H1 (cell line): Measurements from ENCODE around the gene ZMIZ1. TPM values are rescaled to one million over a fixed set of nuclear protein-coding genes. Genes with fewer than 3 reads are reported as not detected.

ENCODE experiments used
- CTCF ChIA-PET: fragments of 300-600 bp; sonication (Branson Sonifier 250); formaldehyde crosslinking; loops from one replicate; lab custom pipeline; 2021; ENCODE audit not compliant: partially characterized antibody; lab: Charles Lee
- POLR2A ChIA-PET: fragments of 300-600 bp; sonication (Branson Sonifier 250); formaldehyde crosslinking; loops from one replicate; lab custom pipeline; 2021; ENCODE audit warnings: inconsistent platforms; ENCODE audit not compliant: partially characterized antibody; lab: Charles Lee
- DNase-seq, 2 experiments: peaks; one replicate each; pipeline versions ENCODE4 v3.0.0 to v3.0.0-alpha.2; 2010 to 2022; ENCODE audit warnings: low spot score in 2 of 2, low read depth in 1 of 2, mixed read lengths in 1 of 2
- FAIRE-seq: peaks from 2 replicates; lab custom pipeline; 2011; peaks lifted over from hg19 to GRCh38; lab: Jason Lieb, UNC
- H2AFZ ChIP-seq: 2 replicates; pipeline ENCODE4 v1.8.1; 2012; ENCODE audit warnings: low read length, inconsistent platforms
- H2AK5ac ChIP-seq: 2 replicates; pipeline ENCODE4 v1.6.1; 2013; ENCODE audit warnings: low read depth, low read length
- H2BK120ac ChIP-seq: replicated peaks from 2 replicates; pipeline ENCODE3; 2013; ENCODE audit warnings: low read depth, low read length, inconsistent platforms
- H2BK12ac ChIP-seq: 2 replicates; pipeline ENCODE4 v1.6.1; 2013; ENCODE audit warnings: low read depth, low read length
- H2BK15ac ChIP-seq: 2 replicates; pipeline ENCODE4 v1.6.1; 2013; ENCODE audit warnings: low read length
- H2BK20ac ChIP-seq: 2 replicates; pipeline ENCODE4 v1.6.1; 2013; ENCODE audit warnings: low read length
- H2BK5ac ChIP-seq: 2 replicates; pipeline ENCODE4 v1.6.1; 2013; ENCODE audit warnings: low read depth, low read length
- H3K14ac ChIP-seq: 2 replicates; pipeline ENCODE4 v1.6.1; 2013; ENCODE audit warnings: inconsistent platforms; ENCODE audit not compliant: insufficient read length
- H3K18ac ChIP-seq: 2 replicates; pipeline ENCODE4 v1.6.1; 2013; ENCODE audit warnings: low read length; ENCODE audit errors: extremely low read depth
- H3K23ac ChIP-seq: 2 replicates; pipeline ENCODE4 v1.6.1; 2013; ENCODE audit warnings: inconsistent platforms; ENCODE audit not compliant: insufficient read length
- H3K23me2 ChIP-seq: 2 replicates; pipeline ENCODE4 v1.6.1; 2013; ENCODE audit warnings: low read depth, low read length
- H3K27ac ChIP-seq: 2 replicates; pipeline ENCODE4 v1.6.1; 2011; ENCODE audit warnings: low read depth, low read length, inconsistent platforms
- H3K27me3 ChIP-seq, 4 experiments: replicated peaks in 1 of 4; 1 replicate in 1 of 4; 2 replicates in 3 of 4; pipeline versions ENCODE4 v1.6.1 to v1.8.1; 2011 to 2013; ENCODE audit warnings: low read length in 3 of 4, mild to moderate bottlenecking in 3 of 4, inconsistent platforms in 2 of 4, mixed read lengths in 2 of 4, moderate library complexity in 1 of 4; ENCODE audit not compliant: control insufficient read depth in 3 of 4, insufficient read depth in 3 of 4; ENCODE audit errors: extremely low read depth in 1 of 4
- H3K36me3 ChIP-seq, 4 experiments: 2 replicates each; pipeline versions ENCODE4 v1.6.1 to v1.8.1; 2011 to 2013; ENCODE audit warnings: mild to moderate bottlenecking in 4 of 4, low read length in 3 of 4, moderate library complexity in 2 of 4, control low read depth in 1 of 4, inconsistent platforms in 1 of 4; ENCODE audit not compliant: insufficient read depth in 4 of 4, control insufficient read depth in 2 of 4
- H3K4ac ChIP-seq: replicated peaks from 2 replicates; pipeline ENCODE3; 2013; ENCODE audit warnings: low read length, low read depth, mixed read lengths, inconsistent platforms; ENCODE audit not compliant: insufficient read length
- H3K4me1 ChIP-seq, 4 experiments: replicated peaks in 1 of 4; 1 replicate in 1 of 4; 2 replicates in 3 of 4; pipeline versions ENCODE4 v1.6.1 to v1.8.1; 2011 to 2013; ENCODE audit warnings: low read length in 3 of 4, inconsistent platforms in 2 of 4, mixed read lengths in 1 of 4; ENCODE audit not compliant: insufficient read depth in 4 of 4, control insufficient read depth in 3 of 4
- H3K4me2 ChIP-seq, 2 experiments: 2 replicates each; pipeline versions ENCODE4 v1.6.1 to v1.8.1; 2011 to 2013; ENCODE audit warnings: low read depth in 2 of 2, low read length in 2 of 2, control low read depth in 1 of 2, inconsistent platforms in 1 of 2, mild to moderate bottlenecking in 1 of 2; ENCODE audit not compliant: insufficient read depth in 1 of 2
- H3K4me3 ChIP-seq, 4 experiments: fragments of 200-600, 300-600 bp in 1 of 4; sonication (generic), shearing (Covaris generic), sonication (Bioruptor Twin) in 1 of 4; 2 replicates each; pipeline versions ENCODE4 v1.5.1 to v1.8.1; 2011 to 2016; ENCODE audit warnings: low read length in 4 of 4, low read depth in 3 of 4, control low read depth in 2 of 4, inconsistent platforms in 2 of 4, mild to moderate bottlenecking in 2 of 4, mixed read lengths in 1 of 4, moderate library complexity in 1 of 4; ENCODE audit not compliant: insufficient read depth in 2 of 4; ENCODE audit errors: extremely low read depth in 1 of 4
- H3K56ac ChIP-seq: replicated peaks from 2 replicates; pipeline ENCODE3; 2013; ENCODE audit warnings: low read depth, mild to moderate bottlenecking, mixed read lengths, low read length, inconsistent platforms; ENCODE audit not compliant: insufficient read length
- H3K79me1 ChIP-seq: 2 replicates; pipeline ENCODE4 v1.6.1; 2013; ENCODE audit warnings: low read depth, low read length, control low read depth
- H3K79me2 ChIP-seq, 2 experiments: 2 replicates each; pipeline versions ENCODE4 v1.6.1 to v1.8.1; 2012 to 2013; ENCODE audit warnings: low read length in 2 of 2, mild to moderate bottlenecking in 2 of 2, inconsistent platforms in 1 of 2; ENCODE audit not compliant: insufficient read depth in 2 of 2, control insufficient read depth in 1 of 2
- H3K9ac ChIP-seq, 4 experiments: replicated peaks in 1 of 4; 1 replicate in 1 of 4; 2 replicates in 3 of 4; pipeline versions ENCODE4 v1.6.1 to v1.8.1; 2011 to 2013; ENCODE audit warnings: low read depth in 3 of 4, low read length in 3 of 4, control low read depth in 2 of 4, mild to moderate bottlenecking in 2 of 4, moderate library complexity in 2 of 4, inconsistent platforms in 1 of 4; ENCODE audit errors: extremely low read depth in 1 of 4
- H3K9me3 ChIP-seq, 2 experiments: 2 replicates each; pipeline versions ENCODE4 v1.6.1 to v1.8.1; 2012 to 2013; ENCODE audit warnings: mild to moderate bottlenecking in 2 of 2, moderate library complexity in 2 of 2, control low read depth in 1 of 2, inconsistent platforms in 1 of 2, low read depth in 1 of 2, low read length in 1 of 2, mixed read lengths in 1 of 2; ENCODE audit not compliant: insufficient read depth in 2 of 2
- H4K20me1 ChIP-seq, 2 experiments: replicated peaks in 1 of 2; 2 replicates each; pipeline versions ENCODE3 to v1.8.1; 2011 to 2013; ENCODE audit warnings: inconsistent platforms in 2 of 2, low read length in 2 of 2, mild to moderate bottlenecking in 1 of 2; ENCODE audit not compliant: insufficient read depth in 2 of 2, control insufficient read depth in 1 of 2
- H4K5ac ChIP-seq: 2 replicates; pipeline ENCODE4 v1.6.1; 2013; ENCODE audit warnings: low read length, low read depth, mixed read lengths, inconsistent platforms; ENCODE audit not compliant: insufficient read length
- H4K8ac ChIP-seq: 2 replicates; pipeline ENCODE4 v1.8.0; 2013; ENCODE audit warnings: mild to moderate bottlenecking, moderate library complexity, low read length, inconsistent platforms; ENCODE audit not compliant: insufficient read depth; ENCODE audit errors: extremely low read depth
- H4K91ac ChIP-seq: replicated peaks from 2 replicates; pipeline ENCODE3; 2013; ENCODE audit warnings: low read length, mixed read lengths, inconsistent platforms; ENCODE audit not compliant: insufficient read length
- CHD2 ChIP-seq: IDR thresholded peaks from 2 replicates; pipeline ENCODE4 v1.6.1; 2012; ENCODE audit warnings: low read length, improper control_type of control experiment
- GABPA ChIP-seq: IDR thresholded peaks from 2 replicates; pipeline ENCODE4 v1.6.1; 2011; ENCODE audit warnings: mild to moderate bottlenecking, low read length, moderate library complexity, borderline replicate concordance; ENCODE audit not compliant: insufficient read depth
- PHF8 ChIP-seq: fragments of 200-600 bp; sonication (generic); conservative IDR thresholded peaks from 2 replicates; pipeline ENCODE4 v1.7.1; 2012; ENCODE audit warnings: low read depth, mild to moderate bottlenecking, inconsistent platforms, low read length, moderate library complexity
- POLR2A ChIP-seq, 2 experiments: IDR thresholded peaks; 1 replicate in 1 of 2; 2 replicates in 1 of 2; pipeline ENCODE4 v1.6.1; 2011; ENCODE audit warnings: low read depth in 2 of 2, low read length in 2 of 2, mild to moderate bottlenecking in 2 of 2; ENCODE audit errors: control extremely low read depth in 1 of 2
- POLR2AphosphoS5 ChIP-seq: IDR thresholded peaks from 2 replicates; pipeline ENCODE4 v1.6.1; 2011; ENCODE audit warnings: low read depth, low read length
- SIN3A ChIP-seq, 2 experiments: IDR thresholded peaks in 1 of 2; conservative IDR thresholded peaks in 1 of 2; 2 replicates each; pipeline ENCODE4 v1.6.1; 2011 to 2012; ENCODE audit warnings: low read length in 2 of 2, improper control_type of control experiment in 1 of 2, low read depth in 1 of 2, mild to moderate bottlenecking in 1 of 2
- SIRT6 ChIP-seq: IDR thresholded peaks from one replicate; pipeline ENCODE4 v1.7.1; 2012; ENCODE audit warnings: low read length, inconsistent platforms
- TAF1 ChIP-seq: IDR thresholded peaks from 2 replicates; pipeline ENCODE4 v1.6.1; 2011; ENCODE audit warnings: mild to moderate bottlenecking, low read depth, low read length
- WGBS, 2 experiments: shearing (Covaris generic) in 1 of 2; methylation state at CpG; one replicate each; pipeline versions ENCODE4 v1.1.6 to v1.1.7; 2013 to 2015; ENCODE audit warnings: low lambda C conversion rate in 2 of 2, mixed read lengths in 2 of 2, inconsistent platforms in 1 of 2, low coverage in 1 of 2, missing lambda C conversion rate in 1 of 2; ENCODE audit not compliant: insufficient replicate concordance in 2 of 2, insufficient coverage in 1 of 2, insufficient read length in 1 of 2; ENCODE audit errors: extremely low coverage in 1 of 2, missing lambda C conversion rate in 1 of 2; 5-methylcytosine and 5-hydroxymethylcytosine counted together
- polyA plus RNA-seq, 7 experiments: library from polyadenylated mRNA; depleted of rRNA in 3 of 7; stranded (reverse) in 5 of 7; unstranded in 2 of 7; fragments of >200 nt in 5 of 7; fragments of 200-250 nt in 2 of 7; gene quantifications; 1 replicate in 5 of 7; 2 replicates in 1 of 7; 4 replicates in 1 of 7; pipeline versions ENCODE4 v1.2.1 to v1.2.3, GENCODE V29; 2011 to 2013; ENCODE audit warnings: missing spikeins in 2 of 7, mixed read lengths in 2 of 7
- total RNA-seq: library from RNA; stranded (reverse); fragmentation: NEBNext Ultra II Directional; extraction: Animal tissue kit (Norgen Biotek cat#: 25700); gene quantifications from 2 replicates; pipeline ENCODE4 v1.2.1, GENCODE V29; 2021
- TF ChIP-seq, protein P1 (sequence below): IDR thresholded peaks from 2 replicates; pipeline ENCODE4 v1.6.1; 2012; ENCODE audit warnings: inconsistent platforms
- TF ChIP-seq, protein P2 (sequence below): IDR thresholded peaks from 2 replicates; pipeline ENCODE4 v1.6.1; 2012; ENCODE audit warnings: inconsistent platforms

Gene ZMIZ1
- total and polyA plus RNA-seq, 2 of the 8 experiments (the other 6 are each of a cell fraction or from before 2014, with no cell fraction given) = 8.1 to 28.0 TPM

DNA sequence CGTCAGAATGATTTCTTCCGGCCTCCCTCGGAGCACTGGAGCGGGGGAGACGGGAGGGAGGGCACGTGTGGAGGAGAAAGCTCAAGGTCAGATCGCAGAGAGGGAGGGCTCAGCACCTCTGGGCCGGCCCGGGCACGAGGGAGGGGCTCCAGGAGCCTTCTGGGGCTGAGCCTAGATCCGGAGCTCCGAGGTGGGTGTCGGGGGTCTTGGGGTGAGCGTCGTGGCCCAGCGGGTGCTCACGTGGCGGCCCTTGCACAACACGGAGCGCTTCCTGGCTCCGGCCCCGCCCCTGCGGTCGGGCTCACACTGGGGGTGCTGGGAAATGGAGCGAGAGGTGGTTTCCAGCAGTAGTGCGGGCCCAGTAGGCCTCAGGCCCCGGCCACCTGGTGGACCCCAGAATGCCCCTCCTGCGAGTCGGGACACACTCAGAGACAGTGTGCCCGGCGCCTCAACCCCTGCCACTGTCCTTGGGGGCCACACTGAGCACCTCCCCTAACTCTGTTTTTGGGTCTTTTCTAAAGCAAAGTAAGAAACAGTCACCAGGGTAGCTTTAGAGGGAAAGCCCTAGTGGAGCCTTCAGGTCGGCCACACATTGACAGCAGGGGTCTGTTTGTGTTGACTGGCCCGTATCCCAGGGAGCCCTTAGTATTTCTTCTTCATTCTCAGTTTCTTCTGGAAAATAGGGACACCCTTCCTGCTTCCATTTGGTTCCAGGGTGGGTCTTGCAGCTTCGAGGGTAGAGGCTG lies 279.3 kb downstream of the ZMIZ1 start:
- H3K9ac ChIP-seq = peak overlapping the region; percentile 21 to 66 (median 48); a peak in 6 of 7 replicates
- TF ChIP-seq POLR2A (IDR thresholded peaks at IDR 0.05; ENCODE audit: control extremely low read depth in 1 of 2, low read depth in 2 of 2, low read length in 2 of 2) (no peak; a peak in 2 of 3 replicates), SIRT6 (no peak), SIN3A (conservative IDR thresholded peaks at IDR 0.05 in 1 of 2, IDR thresholded peaks at IDR 0.05 in 1 of 2; ENCODE audit: low read depth in 1 of 2, low read length in 2 of 2) (no peak), CHD2 (no peak), PHF8 (peak; percentile 64; the same call in 1 of the 2 replicates), GABPA (no peak), TAF1 (0 out of 2 replicates have a peak, but pooled peaks have one; percentile 25), POLR2AphosphoS5 (no peak)
- TF ChIP-seq, protein P1, sequence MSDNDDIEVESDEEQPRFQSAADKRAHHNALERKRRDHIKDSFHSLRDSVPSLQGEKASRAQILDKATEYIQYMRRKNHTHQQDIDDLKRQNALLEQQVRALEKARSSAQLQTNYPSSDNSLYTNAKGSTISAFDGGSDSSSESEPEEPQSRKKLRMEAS = peak; percentile 75
- TF ChIP-seq, protein P2, sequence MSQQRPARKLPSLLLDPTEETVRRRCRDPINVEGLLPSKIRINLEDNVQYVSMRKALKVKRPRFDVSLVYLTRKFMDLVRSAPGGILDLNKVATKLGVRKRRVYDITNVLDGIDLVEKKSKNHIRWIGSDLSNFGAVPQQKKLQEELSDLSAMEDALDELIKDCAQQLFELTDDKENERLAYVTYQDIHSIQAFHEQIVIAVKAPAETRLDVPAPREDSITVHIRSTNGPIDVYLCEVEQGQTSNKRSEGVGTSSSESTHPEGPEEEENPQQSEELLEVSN = peak; percentile 68

More for the DNA sequence above, 279.3 kb downstream of the ZMIZ1 start:
- Histone ChIP-seq H2BK20ac (no peak overlapping the region), H2BK15ac (peak overlapping the region; percentile 29; the same call in 1 of the 2 replicates), H2AFZ (peak overlapping the region; percentile 13; the same call in 1 of the 2 replicates), H2BK120ac (no peak overlapping the region), H4K5ac (peak overlapping the region; percentile 31), H3K14ac (no peak overlapping the region), H3K79me2 (peaks cover 0 to 11% of the 10 kb centered on the region in 2 experiments; a peak in 1 of 4 replicates), H3K23ac (no peak overlapping the region), H3K56ac (no peak overlapping the region), H3K9me3 (no peaks in the 10 kb centered on the region), H2BK5ac (no peak overlapping the region), H3K27me3 (no peaks in the 10 kb centered on the region), H3K36me3 (peaks cover 14 to 37% (median 25%) of the 10 kb centered on the region in 4 experiments; a peak in 7 of 8 replicates), H3K4me3 (peak overlapping the region; percentile 54 to 77 (median 58)), H3K79me1 (peaks cover 15% of the 10 kb centered on the region; the same call in 1 of the 2 replicates), H3K27ac (no peak overlapping the region), H2BK12ac (no peak overlapping the region), H4K20me1 (peaks cover 12 to 17% of the 10 kb centered on the region in 2 experiments), H3K18ac (peak overlapping the region; percentile 93), H3K4me2 (peak overlapping the region; percentile 64 to 92), H4K91ac (peak overlapping the region; percentile 94), H4K8ac (peak overlapping the region; percentile 92), H3K4ac (no peak overlapping the region), H3K4me1 (peaks cover 0 to 14% (median 6%) of the 10 kb centered on the region in 4 experiments; a peak in 6 of 7 replicates), H3K23me2 (peaks cover 8% of the 10 kb centered on the region; the same call in 1 of the 2 replicates), H2AK5ac (no peak overlapping the region)
- ChIA-PET CTCF (interaction anchor here (0.7 to 6.6 kb wide), 10 partner anchors 10 to 540 kb away, joined by 3 to 50 read pairs (median 4); no protein-coding TSS in a partner anchor), POLR2A (interaction anchor here (0.7 to 2.2 kb wide), 10 partner anchors 10 to 804 kb away, joined by 3 to 12 read pairs (median 4); no protein-coding TSS in a partner anchor)
- no peak for FAIRE-seq
- DNase-seq = peak in 1 of 2 experiments; percentile 64
- WGBS, 2 experiments = 21% methylated on average over 27 of the region's 34 CpGs; no CpG with 5 or more reads in 1 of the 2 experiments
